HuH-7 (cell line): Measurements from ENCODE around the gene DDX54.
"Not testable (repeated sequence)": the region's sequence is repeated elsewhere in the genome, so short reads cannot be mapped to it uniquely, and the experiment has no call there.

Experiments used
- DNase-seq: peaks from one replicate; pipeline ENCODE4 v3.0.0; 2011; ENCODE audit warnings: low spot score

The DDX54 gene

GRCh38 chr12:113161415-113162016 lies 23.8 kb downstream of the DDX54 start:
- DNase-seq = no peak

GRCh38 chr12:113159937-113160336 lies 25.3 kb downstream of the DDX54 start:
- no peak for DNase-seq

- no peak for DNase-seq
These were observed 26.7 kb downstream of the DDX54 start for GRCh38 chr12:113158439-113159203.

- no peak for DNase-seq
These were observed 27.9 kb downstream of the DDX54 start for GRCh38 chr12:113157218-113157859.

GRCh38 chr12:113155646-113156045 lies 29.6 kb downstream of the DDX54 start:
- DNase-seq = no peak

GRCh38 chr12:113155060-113155459 lies 30.2 kb downstream of the DDX54 start:
- no peak for DNase-seq

- DNase-seq = no peak
These were observed 30.8 kb downstream of the DDX54 start for GRCh38 chr12:113154351-113154973.

GRCh38 chr12:113152835-113153814 lies 32.2 kb downstream of the DDX54 start:
- peak; percentile 97 for DNase-seq

- DNase-seq = no peak
These were observed 33.0 kb downstream of the DDX54 start for GRCh38 chr12:113152196-113152834.

- no peak for DNase-seq
These were observed 33.6 kb downstream of the DDX54 start for GRCh38 chr12:113151655-113152054.

- DNase-seq = peak; percentile 77
These were observed 35.7 kb downstream of the DDX54 start, which contains the start of gene CFAP73 for GRCh38 chr12:113149361-113150150. TSS of gene CFAP73 (plus strand) at chr12:113149724. CDS start at chr12:113149858, 134 bp downstream.

GRCh38 chr12:113146999-113147398 lies 38.3 kb downstream of the DDX54 start:
- no peak for DNase-seq

GRCh38 chr12:113145720-113146551 lies 39.3 kb downstream of the DDX54 start:
- DNase-seq = no peak

GRCh38 chr12:113144806-113145205 lies 40.5 kb downstream of the DDX54 start:
- DNase-seq = no peak

GRCh38 chr12:113143959-113144358 lies 41.3 kb downstream of the DDX54 start:
- DNase-seq = no peak

GRCh38 chr12:113142886-113143332 lies 42.4 kb downstream of the DDX54 start:
- DNase-seq = no peak

- DNase-seq = no peak
These were observed 42.9 kb downstream of the DDX54 start for GRCh38 chr12:113142173-113142885.

GRCh38 chr12:113141716-113142115 lies 43.6 kb downstream of the DDX54 start:
- not testable (repeated sequence) for DNase-seq
